HG03565 (cell line): Measurements from ENCODE around the gene AUTS2.
"Not testable (repeated sequence)": the region's sequence is repeated elsewhere in the genome, so short reads cannot be mapped to it uniquely, and the experiment has no call there.

Source experiments
- ATAC-seq: cut with Tn5 transposase; IDR thresholded peaks from one replicate; pipeline ENCODE4 v1.9.1; 2021; ENCODE audit warnings: mild to moderate bottlenecking, moderate library complexity; ENCODE audit not compliant: unreplicated experiment

AUTS2 gene

DNA sequence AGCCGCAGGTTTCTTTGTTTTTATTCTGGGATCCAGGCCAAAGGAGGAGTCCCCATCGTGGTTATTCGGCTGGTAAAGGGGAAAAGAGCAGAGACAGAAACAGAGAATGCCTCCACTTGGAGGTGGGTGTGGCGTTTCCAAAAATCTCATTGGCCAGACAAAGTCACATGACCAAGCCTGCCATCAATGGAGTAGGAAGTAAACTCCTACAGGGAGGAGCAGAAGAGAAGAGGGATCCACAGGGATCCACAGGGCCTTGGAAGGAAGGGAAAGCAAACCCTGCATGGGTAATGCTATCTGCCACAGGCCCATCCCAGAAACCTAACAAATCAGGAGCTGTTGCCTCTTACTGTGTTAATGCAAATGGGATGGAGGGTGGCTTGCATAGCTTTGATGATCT is 1107.9 kb downstream of the AUTS2 start:
- no peak for ATAC-seq

DNA sequence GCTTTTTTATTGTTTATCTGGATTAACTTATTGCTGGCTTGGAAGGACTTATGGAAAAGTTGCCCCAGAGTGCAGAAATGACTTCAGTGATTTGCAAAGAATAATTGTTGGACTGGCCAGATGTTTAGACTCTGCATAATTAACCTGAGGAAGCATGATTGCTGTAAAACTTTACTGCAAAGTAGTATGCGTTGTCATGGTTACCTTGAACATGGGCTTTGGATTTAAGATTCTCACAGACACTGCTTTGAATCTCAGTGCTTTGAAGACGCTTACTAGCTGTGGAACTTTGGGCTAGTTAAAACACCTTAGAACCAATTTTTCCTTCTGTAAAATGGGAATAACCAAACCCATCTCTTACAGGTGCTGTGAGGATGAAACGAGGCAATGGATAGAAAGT is 1108.4 kb downstream of the AUTS2 start:
- ATAC-seq = no peak

DNA sequence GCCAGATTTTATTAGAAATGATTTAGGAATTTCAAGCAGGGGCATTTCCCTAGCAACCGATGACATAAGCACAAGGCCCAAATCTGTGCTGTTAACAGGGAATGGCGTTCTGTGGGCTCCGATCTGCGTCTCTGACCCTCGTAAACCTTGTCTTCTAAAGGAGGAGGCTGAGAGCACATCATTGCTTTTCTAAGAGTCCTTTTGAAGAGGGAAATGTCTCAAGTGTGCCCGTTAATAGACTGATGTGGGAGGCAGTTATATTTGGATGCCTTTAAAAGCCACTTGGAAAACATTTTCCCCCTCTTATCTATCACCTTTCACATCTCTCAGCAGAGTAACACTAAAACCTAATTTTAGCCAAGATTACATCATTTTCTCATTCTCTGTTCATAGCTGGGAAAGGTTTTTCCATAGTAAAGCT is 1109.6 kb downstream of the AUTS2 start:
- ATAC-seq = no peak

DNA sequence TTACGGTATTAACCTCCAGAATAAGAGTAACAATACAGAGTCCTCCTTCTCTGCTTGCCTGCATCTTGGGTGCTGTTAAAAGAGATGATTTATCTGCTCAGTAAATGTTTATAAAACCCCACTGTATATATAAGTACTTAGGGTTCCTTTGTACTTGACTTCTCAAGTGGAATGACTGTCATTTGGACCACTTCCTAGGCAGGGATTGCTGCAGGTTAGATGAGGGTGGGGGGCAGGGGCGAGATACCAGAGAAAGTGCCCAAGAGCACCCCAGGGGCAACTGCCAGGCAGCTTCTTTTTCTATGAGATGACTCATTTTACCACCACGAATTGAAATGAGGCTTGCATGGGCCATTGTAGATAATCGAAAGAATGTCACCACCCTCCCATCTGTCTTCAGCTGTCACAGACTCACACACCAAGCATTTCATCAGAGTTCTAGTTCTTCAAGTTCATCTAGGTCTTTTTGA is 1111.8 kb downstream of the AUTS2 start:
- no peak for ATAC-seq

DNA sequence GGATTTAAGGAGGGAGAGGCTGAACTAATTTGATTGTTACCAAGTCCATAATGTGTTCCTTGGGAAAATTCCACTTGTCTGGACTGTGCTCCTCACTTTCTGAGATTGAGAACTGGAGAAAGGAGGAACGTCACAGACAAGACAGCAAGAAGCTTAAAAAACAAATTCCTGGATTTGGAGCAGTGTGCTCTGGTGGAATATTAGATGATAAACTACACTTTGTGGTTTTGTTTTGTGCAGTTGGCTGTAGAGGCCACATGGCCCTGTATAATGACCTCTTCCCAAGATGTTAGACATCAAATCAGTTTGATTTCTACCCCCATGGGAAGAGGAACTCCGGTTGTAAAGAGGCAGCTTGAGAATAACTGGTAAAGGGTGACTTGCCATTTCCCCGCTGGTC is 1112.4 kb downstream of the AUTS2 start:
- ATAC-seq = no peak

DNA sequence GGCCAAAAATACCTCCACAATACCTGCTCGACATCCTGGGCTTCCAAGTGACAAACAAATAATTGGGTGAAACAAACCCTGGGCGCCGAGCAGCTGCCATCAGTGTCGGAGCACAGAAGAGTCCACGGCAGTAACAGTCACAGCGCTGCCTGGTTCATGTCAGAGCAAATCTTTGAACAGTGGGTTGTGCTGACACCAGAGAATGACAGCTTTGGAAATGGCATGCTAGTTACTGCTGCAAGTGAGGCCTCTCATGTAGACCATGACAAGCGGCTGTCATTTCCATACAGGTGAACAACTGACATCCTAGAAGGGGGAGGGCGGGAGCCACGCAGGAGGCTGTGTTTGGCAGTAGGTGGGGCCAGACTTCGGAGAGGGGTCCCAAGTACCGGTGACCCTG is 1113.2 kb downstream of the AUTS2 start:
- ATAC-seq = no peak

DNA sequence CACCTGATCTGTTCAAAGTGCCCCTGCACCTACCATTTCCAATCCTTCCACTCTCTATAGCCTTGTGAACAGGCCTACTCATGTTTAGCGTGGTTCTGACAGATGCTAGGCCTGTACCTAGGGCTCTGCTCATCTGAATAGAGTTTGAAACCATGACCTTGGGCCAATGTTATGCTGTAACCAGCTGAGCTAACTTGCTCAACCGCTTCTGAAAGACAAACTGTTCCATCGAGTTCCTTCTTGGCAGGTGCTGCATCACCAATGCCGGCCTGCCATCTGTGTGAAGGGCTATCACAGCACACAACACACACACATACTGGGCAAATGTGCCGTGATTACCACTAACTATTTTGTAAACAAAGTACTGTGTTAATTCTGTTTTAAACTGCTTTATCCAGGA is 1114.7 kb downstream of the AUTS2 start:
- no peak for ATAC-seq

DNA sequence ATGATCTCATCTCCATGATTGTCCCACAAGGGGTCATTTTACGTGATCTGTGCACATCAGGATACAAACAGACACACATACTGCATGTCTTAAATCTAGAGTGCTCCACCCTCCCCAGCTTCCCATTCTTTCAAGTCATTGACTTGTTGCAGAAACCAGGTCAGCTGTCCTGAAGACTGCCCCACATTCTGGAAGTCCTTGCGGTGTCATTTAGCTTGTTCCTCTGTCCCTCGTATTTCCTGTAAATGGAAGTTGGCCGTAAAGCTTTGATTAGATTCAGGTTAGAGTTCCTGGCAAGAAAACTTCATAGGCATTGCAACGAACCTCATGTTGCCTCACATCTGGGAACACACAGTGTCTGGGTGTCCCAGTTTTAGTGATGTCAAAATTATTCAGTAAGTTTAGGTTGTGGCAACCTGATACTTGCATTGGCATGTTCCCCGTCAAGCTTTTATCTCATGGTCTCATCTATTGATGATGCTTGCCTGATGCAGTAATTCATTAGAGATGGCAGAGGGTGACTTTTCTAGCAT is 1116.3 kb downstream of the AUTS2 start:
- no peak for ATAC-seq

DNA sequence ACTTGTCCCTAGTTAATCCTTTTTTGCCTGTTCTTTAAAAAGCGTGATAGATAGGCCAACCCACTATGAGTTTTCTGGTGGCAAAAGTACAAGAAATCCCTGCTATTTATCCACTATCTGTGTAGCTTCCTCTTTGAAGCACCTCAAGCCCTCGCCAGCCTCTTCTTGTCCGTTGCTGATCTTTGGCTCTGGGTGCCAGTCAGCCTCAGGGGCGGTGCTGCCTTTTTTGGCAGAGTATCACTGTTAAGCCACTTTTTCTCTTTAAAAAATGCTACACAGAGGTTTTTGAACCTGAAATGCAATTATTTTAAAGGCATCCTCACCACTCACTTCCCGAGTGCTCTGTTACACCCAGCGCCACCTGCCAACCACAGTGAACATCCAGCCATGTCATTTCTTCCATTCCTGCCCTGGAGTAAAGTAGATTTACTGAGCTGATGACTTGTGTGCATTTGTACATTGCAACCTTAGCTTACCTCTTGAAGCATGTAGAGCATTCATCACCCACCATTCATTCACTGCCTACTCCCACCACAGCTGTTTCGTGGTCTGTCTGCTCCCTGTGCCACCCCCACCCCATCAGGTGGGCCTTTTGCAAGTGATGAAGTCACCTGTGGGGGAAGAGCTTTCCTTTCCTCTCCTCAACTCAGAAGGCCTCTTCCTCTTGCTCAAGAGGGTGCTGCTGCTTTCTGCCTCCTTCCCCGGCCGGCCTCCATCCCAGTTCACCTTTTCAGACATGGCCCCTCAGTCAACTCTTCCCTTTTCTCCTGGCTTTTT is 1119.5 kb downstream of the AUTS2 start:
- no peak for ATAC-seq

DNA sequence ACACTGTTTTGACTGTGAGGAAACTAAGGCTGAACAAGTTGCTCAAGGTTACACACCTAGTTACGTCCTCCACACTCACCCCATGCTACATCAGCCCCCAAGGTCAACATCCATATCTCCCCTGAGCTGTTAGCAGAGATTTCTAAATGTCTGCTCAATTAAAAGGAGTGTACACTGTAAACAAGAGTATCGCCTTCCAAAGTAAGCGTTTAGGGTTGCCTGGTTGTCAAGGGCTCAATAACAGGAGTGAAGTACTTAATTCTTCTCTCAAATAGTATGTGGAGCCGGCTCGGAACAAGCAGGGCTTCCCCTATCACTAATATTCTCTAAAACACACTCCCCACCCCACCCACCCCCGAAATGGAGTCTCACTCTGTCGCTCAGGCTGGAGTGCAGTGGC is 1120.8 kb downstream of the AUTS2 start:
- no peak for ATAC-seq

DNA sequence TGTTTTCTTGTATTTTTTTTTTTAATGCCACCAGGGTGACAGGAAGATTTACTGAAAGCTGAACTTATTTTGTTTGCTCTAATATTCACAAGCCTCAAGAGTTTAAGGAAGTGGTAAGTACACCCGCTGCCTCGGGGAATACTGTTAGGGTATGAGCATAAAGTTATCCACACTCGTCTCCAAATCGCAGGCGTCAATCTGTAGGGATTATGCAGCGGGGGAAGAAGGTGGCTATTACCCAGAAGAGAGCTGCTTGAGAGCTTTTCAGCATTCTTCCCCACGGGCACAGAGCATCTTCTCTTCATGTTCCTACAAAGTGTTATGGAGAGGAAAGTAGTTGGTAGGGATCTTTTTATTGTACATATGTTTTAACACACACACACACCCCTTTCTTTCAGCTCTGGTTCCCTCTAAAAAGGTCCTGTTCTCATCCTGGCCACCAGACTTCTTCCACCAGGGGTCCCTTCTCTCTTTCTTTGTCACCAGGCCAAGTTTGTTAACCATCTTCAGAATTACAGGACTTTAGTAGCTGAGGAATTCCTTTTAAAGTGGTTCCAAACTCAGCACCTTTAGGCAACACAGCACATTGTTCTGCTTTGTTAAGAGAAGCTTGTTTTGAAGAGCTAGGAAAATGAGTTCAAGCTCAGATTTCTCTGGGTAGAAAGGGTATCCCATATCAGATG is 1122.1 kb downstream of the AUTS2 start:
- no peak for ATAC-seq

DNA sequence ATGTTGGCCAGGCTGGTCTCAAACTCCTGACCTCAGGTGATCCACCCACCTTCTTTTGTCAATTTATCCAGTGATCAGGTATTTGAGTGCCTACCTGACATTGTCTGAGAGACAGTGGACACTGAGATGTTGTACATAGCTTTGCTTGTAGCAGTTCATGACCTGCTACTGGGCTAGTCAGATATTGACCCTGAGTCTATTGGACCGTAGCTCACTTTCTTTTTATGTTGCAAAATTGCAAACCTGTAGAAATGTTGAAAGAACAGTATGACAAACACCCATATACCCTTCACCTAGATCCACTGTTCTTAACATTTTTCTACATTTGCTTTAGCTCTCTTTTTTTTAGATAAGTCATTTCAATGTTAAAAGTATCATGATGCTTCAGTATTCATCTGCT is 1123.2 kb downstream of the AUTS2 start:
- ATAC-seq = no peak

DNA sequence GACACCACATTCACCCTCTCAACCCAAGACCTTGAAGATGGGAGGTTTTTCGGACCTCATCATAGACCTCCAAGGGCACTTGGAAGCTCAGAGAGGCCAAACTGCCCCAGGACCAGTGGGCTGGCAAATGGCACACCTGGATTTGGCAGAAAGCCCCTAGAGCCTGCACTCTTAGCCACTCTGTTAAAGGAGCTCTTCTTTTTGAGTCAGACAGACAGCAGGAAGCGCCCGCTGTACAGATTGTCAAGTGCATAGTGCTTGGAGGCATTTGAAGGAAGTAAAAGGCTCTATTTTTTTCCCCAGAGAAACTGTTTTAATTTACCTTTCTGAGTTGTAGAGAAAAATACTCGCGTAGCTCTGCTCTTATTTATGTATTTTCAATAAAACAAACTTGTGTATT is 1125.1 kb downstream of the AUTS2 start:
- no peak for ATAC-seq

DNA sequence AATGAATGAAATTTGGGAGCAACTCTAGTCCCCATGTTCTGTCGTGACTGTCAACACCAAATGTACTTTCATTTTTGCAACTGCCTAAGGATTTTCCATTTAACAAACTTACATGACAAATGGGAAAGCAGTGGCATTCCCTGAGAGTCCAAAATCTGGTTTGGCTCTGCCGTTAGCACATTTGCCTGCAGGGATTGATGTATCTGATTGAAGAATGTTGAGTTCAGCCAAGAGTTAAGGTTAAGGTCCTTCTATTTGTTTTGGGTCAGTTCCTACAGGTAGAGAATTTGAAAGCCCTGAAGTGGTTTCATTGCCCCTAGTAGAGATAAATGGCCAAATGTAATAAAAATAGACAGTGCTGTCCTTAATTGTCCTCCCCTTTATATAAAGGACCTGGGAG is 1127.2 kb downstream of the AUTS2 start:
- no peak for ATAC-seq

DNA sequence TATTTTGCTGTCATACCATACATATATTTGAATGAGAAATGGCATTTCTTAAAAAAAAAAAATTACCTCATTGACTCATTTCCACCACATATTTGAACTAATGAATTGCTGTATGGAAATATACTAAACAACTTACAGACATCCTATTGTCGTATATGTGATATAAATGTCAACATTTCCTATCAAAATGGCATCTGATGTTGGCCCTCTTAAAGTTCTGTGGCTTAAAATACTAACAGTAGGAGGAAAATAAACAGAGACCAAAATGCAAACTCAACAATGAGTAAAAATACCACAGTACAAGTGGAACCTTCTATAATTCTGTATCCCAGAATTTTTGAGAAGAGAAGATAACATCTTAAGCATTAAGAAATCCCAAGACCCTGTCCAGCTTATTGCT is 1128.0 kb downstream of the AUTS2 start:
- no peak for ATAC-seq

DNA sequence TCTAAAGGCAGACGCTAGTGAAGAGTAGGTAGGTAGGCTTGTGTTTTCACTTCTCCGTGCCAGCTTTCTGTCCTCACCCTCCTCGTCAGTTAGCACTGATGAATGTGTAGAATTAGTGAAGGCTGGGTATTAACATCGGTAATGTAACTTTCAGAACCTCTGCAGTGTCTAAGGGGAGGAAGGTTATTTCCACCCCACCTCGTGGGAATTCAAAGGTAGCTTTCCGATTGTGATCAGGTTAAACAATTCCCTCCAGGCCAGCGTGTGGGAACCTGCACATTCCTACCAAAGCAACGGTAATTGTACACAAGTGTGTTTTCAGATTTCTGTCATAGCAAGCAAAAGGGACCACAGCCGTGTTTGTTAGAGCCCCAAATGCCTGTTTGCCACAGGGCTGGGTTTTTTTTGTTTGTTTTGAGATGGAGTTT is 1128.7 kb downstream of the AUTS2 start:
- peak; percentile 57 for ATAC-seq

DNA sequence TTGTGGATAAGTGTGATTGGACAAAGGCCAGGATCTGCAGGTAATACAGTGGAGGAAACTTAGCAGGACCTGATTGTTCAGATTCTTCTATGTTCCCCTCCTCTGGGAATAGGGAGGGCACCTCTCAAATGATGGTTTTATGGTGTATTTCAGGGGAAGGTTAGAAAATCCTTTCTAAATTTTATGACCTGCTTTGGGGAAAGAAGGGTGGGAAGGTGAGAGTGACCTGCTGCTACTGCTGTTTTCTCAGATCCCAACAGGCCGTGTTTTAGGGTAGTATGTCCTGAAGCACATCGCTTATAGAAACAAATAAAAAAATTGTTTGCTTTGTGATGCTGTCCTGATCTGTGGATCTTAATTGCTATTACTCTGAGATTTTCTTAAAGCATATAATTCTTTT is 1129.6 kb downstream of the AUTS2 start:
- ATAC-seq = no peak

DNA sequence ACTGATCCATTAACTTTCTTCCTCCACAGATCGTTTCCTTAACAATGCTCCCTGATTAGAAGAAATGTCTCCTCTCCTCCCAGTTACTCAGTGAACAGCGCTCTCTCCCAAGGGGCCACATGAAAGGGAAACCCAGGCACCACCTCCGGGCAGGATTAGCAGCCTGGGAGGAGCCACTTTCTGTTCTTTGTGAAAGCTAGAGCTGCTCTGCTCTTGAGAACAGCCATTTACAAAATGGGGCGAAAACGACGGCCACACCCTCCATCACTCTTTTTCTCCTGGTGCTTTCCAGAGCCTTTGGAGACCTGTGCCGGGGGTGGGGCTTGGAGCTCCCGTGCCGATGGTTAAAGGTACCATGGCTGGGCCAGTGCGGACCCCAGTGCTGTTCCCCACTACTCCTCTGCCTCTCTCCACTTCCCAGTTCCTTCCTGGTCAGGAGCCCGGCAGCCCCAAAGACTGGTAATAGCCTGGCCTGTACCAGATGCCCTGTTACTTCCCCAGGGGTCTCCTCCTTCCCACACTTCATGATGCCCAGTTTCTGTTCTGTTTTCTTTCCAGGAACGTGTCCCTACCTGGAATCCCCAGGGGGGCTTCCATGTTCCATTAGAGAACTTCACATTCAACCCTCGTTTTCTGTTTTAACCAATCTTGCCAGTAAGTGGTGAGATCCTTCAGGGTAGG is 1130.7 kb downstream of the AUTS2 start:
- no peak for ATAC-seq

DNA sequence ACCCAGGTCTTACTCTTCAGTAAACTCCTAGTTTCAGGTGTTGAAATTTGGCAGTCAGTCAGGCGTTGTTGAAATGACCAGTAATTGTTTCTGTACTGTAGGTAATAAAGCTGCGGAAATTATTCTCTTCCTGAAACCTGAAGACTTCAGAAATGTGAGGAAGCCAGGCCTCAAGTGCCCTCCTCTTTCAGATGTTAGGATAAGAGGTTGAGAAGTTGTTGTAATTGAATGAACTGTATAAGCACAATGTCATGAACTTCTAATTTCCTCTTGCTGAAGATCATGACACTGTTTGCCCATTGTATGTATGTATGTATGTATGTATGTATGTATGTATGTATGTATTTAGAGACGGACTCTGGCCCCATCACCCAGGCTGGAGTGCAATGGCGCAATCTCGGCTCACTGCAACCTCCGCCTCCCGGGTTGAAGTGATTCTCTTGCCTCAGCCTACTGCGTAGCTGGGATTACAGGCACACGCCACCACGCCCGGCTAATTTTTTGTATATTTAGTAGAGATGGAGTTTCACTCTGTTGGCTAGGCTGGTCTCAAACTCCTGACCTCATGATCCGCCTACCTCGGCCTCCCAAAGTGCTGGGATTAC is 1131.4 kb downstream of the AUTS2 start:
- ATAC-seq = not testable (repeated sequence)

DNA sequence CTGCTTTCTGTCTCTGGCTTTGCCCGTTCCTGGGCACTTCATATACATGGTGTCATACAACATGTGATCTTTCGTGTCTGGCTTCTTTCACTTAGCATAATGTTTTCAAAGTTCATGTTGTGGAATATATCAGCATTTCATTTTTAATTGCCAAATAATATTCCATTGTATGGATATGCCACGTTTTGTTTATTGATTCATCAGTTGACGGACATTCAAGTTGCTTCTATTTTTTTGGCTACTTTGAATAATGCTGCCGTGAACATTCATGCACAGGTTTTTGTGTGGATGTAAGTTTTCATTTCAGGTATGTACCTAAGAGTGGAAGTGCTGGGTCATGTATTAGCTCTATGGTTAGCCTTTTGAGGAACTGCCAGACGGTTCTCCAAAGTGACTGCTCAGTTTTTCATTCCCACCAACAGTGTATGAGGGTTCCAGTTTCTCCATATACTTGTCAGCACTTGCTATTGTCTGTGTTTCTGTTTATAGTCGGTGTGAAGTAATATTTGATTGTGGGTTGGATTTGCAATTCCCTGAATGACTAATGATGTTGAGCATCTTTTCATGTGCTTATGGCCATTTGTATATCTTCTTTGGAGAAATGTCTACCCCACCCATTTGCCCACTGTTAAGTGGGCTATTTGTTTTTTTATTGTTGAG is 1132.3 kb downstream of the AUTS2 start:
- no peak for ATAC-seq

DNA sequence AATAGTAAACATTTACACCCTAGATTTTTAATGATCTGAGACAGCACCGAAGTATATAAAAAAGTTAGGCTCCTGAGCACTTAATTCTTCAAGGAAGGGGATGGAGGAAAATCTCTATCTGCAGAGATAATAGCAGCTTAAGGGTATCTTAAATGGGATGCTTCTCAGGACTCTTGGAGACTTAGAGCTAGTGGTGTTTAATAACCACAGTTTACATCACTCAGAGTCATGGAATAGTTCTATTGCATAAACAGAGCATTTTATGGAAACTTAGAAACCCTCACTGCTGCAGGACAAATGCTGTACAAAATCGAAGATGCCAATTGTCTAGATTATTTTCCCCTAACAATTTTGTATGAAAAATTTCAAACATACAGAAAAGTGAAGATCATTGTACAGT is 1134.8 kb downstream of the AUTS2 start:
- no peak for ATAC-seq
